Suprapubic skin (tissue), 3 donors: ENCODE data around the gene DNM3.
"Not testable (repeated sequence)": the region's sequence is repeated elsewhere in the genome, so short reads cannot be mapped to it uniquely, and the experiment has no call there.

Experiments
- POLR2AphosphoS5 ChIP-seq, 3 donors: sonication (generic); formaldehyde crosslinking; IDR thresholded peaks; one replicate each; pipeline ENCODE4 v1.6.1; 2017; ENCODE audit warnings: antibody characterized with exemption in 3 of 3
- TF ChIP-seq, protein P1 (sequence below), 2 donors: fragments of 200-600 bp in 1 of 2; fragments of 450-650 bp in 1 of 2; sonication (generic) in 1 of 2; IDR thresholded peaks; one replicate each; pipeline ENCODE4 v1.5.1; 2016 to 2019; ENCODE audit warnings: antibody characterized with exemption in 2 of 2, mild to moderate bottlenecking in 1 of 2, moderate library complexity in 1 of 2

DNA sequence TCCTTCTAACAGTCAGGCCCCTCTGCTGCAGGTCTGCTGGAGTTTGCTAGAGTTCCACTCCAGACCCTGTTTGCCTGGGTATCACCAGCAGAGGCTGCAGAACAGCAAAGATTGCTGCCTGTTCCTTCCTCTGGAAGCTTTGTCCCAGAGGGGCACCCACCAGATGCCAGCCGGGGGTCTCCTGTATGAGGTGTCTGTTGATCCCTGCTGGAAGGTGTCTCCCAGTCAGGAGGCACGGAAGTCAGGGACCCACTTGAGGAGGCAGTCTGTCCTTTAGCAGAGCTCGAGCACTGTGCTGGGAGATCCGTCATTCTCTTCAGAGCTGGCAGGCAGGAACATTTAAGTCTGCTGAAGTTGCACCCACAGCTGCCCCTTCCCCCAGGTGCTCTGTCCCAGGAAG, 238.6 kb downstream of the DNM3 start:
- TF ChIP-seq, protein P1, sequence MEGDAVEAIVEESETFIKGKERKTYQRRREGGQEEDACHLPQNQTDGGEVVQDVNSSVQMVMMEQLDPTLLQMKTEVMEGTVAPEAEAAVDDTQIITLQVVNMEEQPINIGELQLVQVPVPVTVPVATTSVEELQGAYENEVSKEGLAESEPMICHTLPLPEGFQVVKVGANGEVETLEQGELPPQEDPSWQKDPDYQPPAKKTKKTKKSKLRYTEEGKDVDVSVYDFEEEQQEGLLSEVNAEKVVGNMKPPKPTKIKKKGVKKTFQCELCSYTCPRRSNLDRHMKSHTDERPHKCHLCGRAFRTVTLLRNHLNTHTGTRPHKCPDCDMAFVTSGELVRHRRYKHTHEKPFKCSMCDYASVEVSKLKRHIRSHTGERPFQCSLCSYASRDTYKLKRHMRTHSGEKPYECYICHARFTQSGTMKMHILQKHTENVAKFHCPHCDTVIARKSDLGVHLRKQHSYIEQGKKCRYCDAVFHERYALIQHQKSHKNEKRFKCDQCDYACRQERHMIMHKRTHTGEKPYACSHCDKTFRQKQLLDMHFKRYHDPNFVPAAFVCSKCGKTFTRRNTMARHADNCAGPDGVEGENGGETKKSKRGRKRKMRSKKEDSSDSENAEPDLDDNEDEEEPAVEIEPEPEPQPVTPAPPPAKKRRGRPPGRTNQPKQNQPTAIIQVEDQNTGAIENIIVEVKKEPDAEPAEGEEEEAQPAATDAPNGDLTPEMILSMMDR (IDR thresholded peaks at IDR 0.05), result not testable (repeated sequence)
- not testable (repeated sequence) for TF ChIP-seq POLR2AphosphoS5 (IDR thresholded peaks at IDR 0.05)
